ENCODE results near the gene SFRP2. TPM values are rescaled to one million over a fixed set of nuclear protein-coding genes. Genes with fewer than 3 reads are reported as not detected.

SFRP2 gene
- total RNA-seq, 1 experiment from 2014 or later: not detected

GRCh38 chr4:153773236-153773690, 15.6 kb downstream of the SFRP2 start:
- no peak for DNase-seq (ENCODE audit: low read depth)

GRCh38 chr4:153771046-153771445, 17.8 kb downstream of the SFRP2 start:
- DNase-seq (ENCODE audit: low read depth): no peak

GRCh38 chr4:153766758-153767157, 22.1 kb downstream of the SFRP2 start:
- DNase-seq (ENCODE audit: low read depth): no peak

GRCh38 chr4:153765894-153766293, 23.0 kb downstream of the SFRP2 start:
- no peak for DNase-seq (ENCODE audit: low read depth)

- DNase-seq (ENCODE audit: low read depth): no peak
These were observed 24.1 kb downstream of the SFRP2 start for GRCh38 chr4:153764601-153765368.

- DNase-seq (ENCODE audit: low read depth): no peak
These were observed 25.5 kb downstream of the SFRP2 start for GRCh38 chr4:153763404-153763803.

GRCh38 chr4:153759407-153760316, 29.2 kb downstream of the SFRP2 start, which contains the start of gene RNF175:
TSS of gene RNF175 (minus strand) at chr4:153760024. CDS start at chr4:153759862, 162 bp downstream.
- peak; percentile 15 for DNase-seq (ENCODE audit: low read depth)

- DNase-seq (ENCODE audit: low read depth): no peak
These were observed 30.0 kb downstream of the SFRP2 start for GRCh38 chr4:153758688-153759406.

- no peak for DNase-seq (ENCODE audit: low read depth)
These were observed 30.7 kb downstream of the SFRP2 start for GRCh38 chr4:153758136-153758535.

GRCh38 chr4:153757407-153757806, 31.5 kb downstream of the SFRP2 start:
- peak; percentile 13 for DNase-seq (ENCODE audit: low read depth)

GRCh38 chr4:153755186-153755585, 33.7 kb downstream of the SFRP2 start:
- DNase-seq (ENCODE audit: low read depth): no peak

- DNase-seq (ENCODE audit: low read depth): peak; percentile 68
These were observed 38.6 kb downstream of the SFRP2 start for GRCh38 chr4:153750197-153750817.

GRCh38 chr4:153748378-153748777, 40.5 kb downstream of the SFRP2 start:
- peak; percentile 61 for DNase-seq (ENCODE audit: low read depth)

- DNase-seq (ENCODE audit: low read depth): no peak
These were observed 41.4 kb downstream of the SFRP2 start for GRCh38 chr4:153747406-153747955.

- no peak for DNase-seq (ENCODE audit: low read depth)
These were observed 43.2 kb downstream of the SFRP2 start for GRCh38 chr4:153745651-153746050.

GRCh38 chr4:153741541-153741940, 47.3 kb downstream of the SFRP2 start:
- no peak for DNase-seq (ENCODE audit: low read depth)

GRCh38 chr4:153735906-153736461, 52.9 kb downstream of the SFRP2 start:
- peak; percentile 3 for DNase-seq (ENCODE audit: low read depth)

GRCh38 chr4:153733751-153734448, 55.0 kb downstream of the SFRP2 start:
- no peak for DNase-seq (ENCODE audit: low read depth)

- peak; percentile 85 for DNase-seq (ENCODE audit: low read depth)
These were observed 57.6 kb downstream of the SFRP2 start for GRCh38 chr4:153731239-153731638.

Measured in Daoy (cell line).